Measurements from ENCODE around the gene ZNF609. TPM values are rescaled to one million over a fixed set of nuclear protein-coding genes. Genes with fewer than 3 reads are reported as not detected.
"Not testable (repeated sequence)": the region's sequence is repeated elsewhere in the genome, so short reads cannot be mapped to it uniquely, and the experiment has no call there.

ZNF609 gene
- total RNA-seq, 1 donor, result 20.6 TPM

- Histone ChIP-seq H2AFZ (ENCODE audit: low read length) (no peak overlapping the region), H3K4me2 (ENCODE audit: insufficient read depth, low read length) (no peak overlapping the region)
These were observed 170.2 kb downstream of the ZNF609 start for GRCh38 chr15:64630396-64631107.

GRCh38 chr15:64632639-64633038, 172.3 kb downstream of the ZNF609 start:
- not testable (repeated sequence) for H3K4me3 ChIP-seq (ENCODE audit: insufficient read depth, low read length); H3K9me3 ChIP-seq (ENCODE audit: low read depth, low read length); H2AFZ ChIP-seq (ENCODE audit: low read length); H3K4me2 ChIP-seq (ENCODE audit: insufficient read depth, low read length); H3K27ac ChIP-seq (ENCODE audit: low read depth, low read length); DNase-seq (ENCODE audit: insufficient read length, low spot score, missing footprints); H3K27me3 ChIP-seq (ENCODE audit: insufficient read depth, low read length); H3K36me3 ChIP-seq (ENCODE audit: insufficient read depth, low read length)
- Histone ChIP-seq H3K4me1 (ENCODE audit: insufficient read depth, low read length) (peaks cover 18% of the 10 kb centered on the region), H4K20me1 (ENCODE audit: insufficient read depth, low read length) (peaks cover 24% of the 10 kb centered on the region), H3K79me2 (ENCODE audit: insufficient read depth, low read length) (peaks cover 53% of the 10 kb centered on the region)

More at GRCh38 chr15:64630396-64631107, 170.2 kb downstream of the ZNF609 start:
- peak overlapping the region; percentile 5 for H3K27ac ChIP-seq (ENCODE audit: low read depth, low read length)
- H3K4me1 ChIP-seq (ENCODE audit: insufficient read depth, low read length), result peaks cover 16% of the 10 kb centered on the region
- peaks cover 30% of the 10 kb centered on the region for H4K20me1 ChIP-seq (ENCODE audit: insufficient read depth, low read length)
- TF ChIP-seq CTCF (IDR thresholded peaks at IDR 0.05; ENCODE audit: extremely low read depth, low read depth, low read length), result no peak
- DNase-seq (ENCODE audit: insufficient read length, low spot score, missing footprints), result no peak
- no peaks in the 10 kb centered on the region for H3K27me3 ChIP-seq (ENCODE audit: insufficient read depth, low read length)
- no peaks in the 10 kb centered on the region for H3K36me3 ChIP-seq (ENCODE audit: insufficient read depth, low read length)
- H3K9me3 ChIP-seq (ENCODE audit: low read depth, low read length), result no peaks in the 10 kb centered on the region
- peaks cover 44% of the 10 kb centered on the region for H3K79me2 ChIP-seq (ENCODE audit: insufficient read depth, low read length)
- no peak overlapping the region for H3K4me3 ChIP-seq (ENCODE audit: insufficient read depth, low read length)

DNA sequence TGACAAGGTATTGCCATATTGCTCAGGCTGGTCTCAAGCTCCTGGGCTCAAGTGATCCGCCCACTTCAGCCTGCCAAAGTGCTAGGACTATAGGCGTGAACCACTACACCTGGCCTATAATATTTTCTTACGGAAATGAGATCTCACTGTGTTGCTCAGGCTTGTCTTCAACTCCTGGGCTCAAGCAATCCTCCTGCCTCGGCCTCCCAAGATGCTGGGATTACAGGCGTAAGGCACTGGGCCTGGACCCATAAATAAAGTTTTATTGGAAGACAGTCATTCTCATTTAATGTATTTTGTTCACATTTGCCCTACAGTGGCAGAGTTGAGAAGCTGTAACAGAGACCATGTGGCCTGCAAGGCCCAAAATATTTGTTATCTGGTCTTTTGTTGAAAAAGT, 173.0 kb downstream of the ZNF609 start:
- Histone ChIP-seq H2AFZ (ENCODE audit: low read length) (no peak overlapping the region), H3K79me2 (ENCODE audit: insufficient read depth, low read length) (peaks cover 49% of the 10 kb centered on the region), H3K27me3 (ENCODE audit: insufficient read depth, low read length) (no peaks in the 10 kb centered on the region), H3K4me2 (ENCODE audit: insufficient read depth, low read length) (no peak overlapping the region), H3K36me3 (ENCODE audit: insufficient read depth, low read length) (no peaks in the 10 kb centered on the region), H4K20me1 (ENCODE audit: insufficient read depth, low read length) (peaks cover 24% of the 10 kb centered on the region), H3K27ac (ENCODE audit: low read depth, low read length) (no peak overlapping the region), H3K4me1 (ENCODE audit: insufficient read depth, low read length) (peaks cover 18% of the 10 kb centered on the region), H3K9me3 (ENCODE audit: low read depth, low read length) (no peaks in the 10 kb centered on the region), H3K4me3 (ENCODE audit: insufficient read depth, low read length) (no peak overlapping the region)
- no peak for DNase-seq (ENCODE audit: insufficient read length, low spot score, missing footprints)
- TF ChIP-seq CTCF (IDR thresholded peaks at IDR 0.05; ENCODE audit: extremely low read depth, low read depth, low read length), result no peak

DNA sequence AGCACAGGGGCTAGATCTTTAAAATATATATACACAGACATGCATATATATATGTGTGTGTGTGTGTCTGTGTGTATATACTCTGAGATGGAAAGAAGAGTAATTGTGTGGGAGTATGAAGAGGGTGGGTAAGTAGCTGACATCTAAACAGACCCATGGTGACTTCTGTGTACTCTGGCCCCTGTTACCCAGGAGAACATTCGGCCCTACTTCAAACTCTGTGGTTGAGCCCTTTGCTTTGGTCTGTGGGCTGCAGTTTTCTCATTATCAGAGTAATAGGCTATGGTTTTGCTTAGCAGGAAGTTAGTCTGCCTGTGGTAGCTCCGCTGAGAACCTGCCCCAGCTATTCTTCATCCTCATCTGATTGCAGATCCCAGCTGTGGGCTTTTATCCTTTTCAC, 173.6 kb downstream of the ZNF609 start:
- TF ChIP-seq CTCF (IDR thresholded peaks at IDR 0.05; ENCODE audit: extremely low read depth, low read depth, low read length), result no peak
- Histone ChIP-seq H3K4me2 (ENCODE audit: insufficient read depth, low read length) (no peak overlapping the region), H2AFZ (ENCODE audit: low read length) (no peak overlapping the region), H3K4me3 (ENCODE audit: insufficient read depth, low read length) (no peak overlapping the region), H3K4me1 (ENCODE audit: insufficient read depth, low read length) (peaks cover 18% of the 10 kb centered on the region), H3K79me2 (ENCODE audit: insufficient read depth, low read length) (peaks cover 46% of the 10 kb centered on the region), H3K9me3 (ENCODE audit: low read depth, low read length) (no peaks in the 10 kb centered on the region), H3K27me3 (ENCODE audit: insufficient read depth, low read length) (no peaks in the 10 kb centered on the region), H4K20me1 (ENCODE audit: insufficient read depth, low read length) (peaks cover 24% of the 10 kb centered on the region), H3K36me3 (ENCODE audit: insufficient read depth, low read length) (no peaks in the 10 kb centered on the region), H3K27ac (ENCODE audit: low read depth, low read length) (no peak overlapping the region)
- DNase-seq (ENCODE audit: insufficient read length, low spot score, missing footprints), result no peak

Measured in osteoblast (primary cell).